ENCODE data around the gene HIVEP3. TPM values are rescaled to one million over a fixed set of nuclear protein-coding genes. Genes with fewer than 3 reads are reported as not detected.

HIVEP3 gene
- polyA plus RNA-seq, 1 donor (not counting 4 experiments of a cell fraction or from before 2014, with no cell fraction given), result 1.1 TPM

DNA sequence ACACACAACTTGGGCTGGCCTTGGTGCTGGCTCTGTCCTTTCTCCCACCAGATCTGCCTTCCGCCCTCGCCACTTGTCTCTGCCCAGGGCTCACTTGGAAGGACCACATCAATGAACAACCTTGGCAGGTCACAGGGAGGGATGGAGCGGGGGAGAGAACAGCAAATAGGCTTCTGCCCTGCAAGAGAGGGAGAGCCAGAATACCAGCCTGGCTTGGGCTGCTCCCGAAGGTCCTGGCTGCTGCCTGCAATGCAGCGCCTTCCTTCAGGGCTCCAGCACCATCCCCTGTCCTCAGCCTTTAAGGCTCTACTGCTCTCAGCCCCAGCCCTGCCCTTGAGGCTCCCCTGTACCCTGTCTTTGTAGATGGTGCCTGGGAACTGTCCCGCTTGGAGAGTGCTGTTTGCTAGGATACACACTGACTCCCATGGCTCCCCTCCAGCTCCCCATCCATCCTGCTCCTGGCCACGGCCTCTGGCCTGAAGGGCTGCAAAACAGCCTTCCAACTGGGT is 43.8 kb downstream of the HIVEP3 start:
- DNase-seq (ENCODE audit: low read depth, low spot score) (no peak), FAIRE-seq (no peak)
- Histone ChIP-seq H3K79me2 (ENCODE audit: control insufficient read depth, insufficient read depth, low read length) (no peaks in the 10 kb centered on the region), H3K9me3 (ENCODE audit: control insufficient read depth, low read depth, low read length) (no peaks in the 10 kb centered on the region), H3K4me2 (ENCODE audit: control insufficient read depth, extremely low read depth, insufficient read depth, low read depth, low read length) (no peak overlapping the region), H3K4me1 (ENCODE audit: control insufficient read depth, extremely low read depth, insufficient read depth, low read length) (peaks cover 11% of the 10 kb centered on the region), H2AFZ (ENCODE audit: control insufficient read depth, low read length) (no peak overlapping the region), H4K20me1 (ENCODE audit: control insufficient read depth, extremely low read depth, insufficient read depth, low read length) (no peaks in the 10 kb centered on the region), H3K27ac (ENCODE audit: control insufficient read depth, insufficient read depth, low read length) (no peak overlapping the region), H3K4me3 (ENCODE audit: control insufficient read depth in 2 of 3, extremely low read depth in 1 of 3, insufficient read depth in 2 of 3, low read depth in 1 of 3, low read length in 3 of 3) (no peak overlapping the region), H3K36me3 (ENCODE audit: control insufficient read depth in 2 of 2, extremely low read depth in 1 of 2, insufficient read depth in 2 of 2, low read length in 2 of 2) (no peaks in the 10 kb centered on the region), H3K9ac (ENCODE audit: control insufficient read depth, extremely low read depth, insufficient read depth, low read length) (no peak overlapping the region), H3K27me3 (ENCODE audit: control insufficient read depth, extremely low read depth, insufficient read depth, low read length) (no peaks in the 10 kb centered on the region), H3K9me1 (ENCODE audit: control insufficient read depth, extremely low read depth, insufficient read depth, low read length) (no peaks in the 10 kb centered on the region)
- TF ChIP-seq, protein P1, sequence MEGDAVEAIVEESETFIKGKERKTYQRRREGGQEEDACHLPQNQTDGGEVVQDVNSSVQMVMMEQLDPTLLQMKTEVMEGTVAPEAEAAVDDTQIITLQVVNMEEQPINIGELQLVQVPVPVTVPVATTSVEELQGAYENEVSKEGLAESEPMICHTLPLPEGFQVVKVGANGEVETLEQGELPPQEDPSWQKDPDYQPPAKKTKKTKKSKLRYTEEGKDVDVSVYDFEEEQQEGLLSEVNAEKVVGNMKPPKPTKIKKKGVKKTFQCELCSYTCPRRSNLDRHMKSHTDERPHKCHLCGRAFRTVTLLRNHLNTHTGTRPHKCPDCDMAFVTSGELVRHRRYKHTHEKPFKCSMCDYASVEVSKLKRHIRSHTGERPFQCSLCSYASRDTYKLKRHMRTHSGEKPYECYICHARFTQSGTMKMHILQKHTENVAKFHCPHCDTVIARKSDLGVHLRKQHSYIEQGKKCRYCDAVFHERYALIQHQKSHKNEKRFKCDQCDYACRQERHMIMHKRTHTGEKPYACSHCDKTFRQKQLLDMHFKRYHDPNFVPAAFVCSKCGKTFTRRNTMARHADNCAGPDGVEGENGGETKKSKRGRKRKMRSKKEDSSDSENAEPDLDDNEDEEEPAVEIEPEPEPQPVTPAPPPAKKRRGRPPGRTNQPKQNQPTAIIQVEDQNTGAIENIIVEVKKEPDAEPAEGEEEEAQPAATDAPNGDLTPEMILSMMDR (optimal IDR thresholded peaks at IDR 0.05 in 1 of 3, IDR thresholded peaks at IDR 0.05 in 1 of 3, conservative IDR thresholded peaks at IDR 0.05 in 1 of 3; ENCODE audit: extremely low read depth in 1 of 3, insufficient read depth in 2 of 3, low read length in 3 of 3), result no peak
- no peak for TF ChIP-seq EZH2 (IDR thresholded peaks at IDR 0.05; ENCODE audit: low read length)
- dilution Hi-C loops (cut with MboI; ENCODE audit: extremely low pct_ligation_motif_present, low sequenced_read_pairs), result no loop called here

DNA sequence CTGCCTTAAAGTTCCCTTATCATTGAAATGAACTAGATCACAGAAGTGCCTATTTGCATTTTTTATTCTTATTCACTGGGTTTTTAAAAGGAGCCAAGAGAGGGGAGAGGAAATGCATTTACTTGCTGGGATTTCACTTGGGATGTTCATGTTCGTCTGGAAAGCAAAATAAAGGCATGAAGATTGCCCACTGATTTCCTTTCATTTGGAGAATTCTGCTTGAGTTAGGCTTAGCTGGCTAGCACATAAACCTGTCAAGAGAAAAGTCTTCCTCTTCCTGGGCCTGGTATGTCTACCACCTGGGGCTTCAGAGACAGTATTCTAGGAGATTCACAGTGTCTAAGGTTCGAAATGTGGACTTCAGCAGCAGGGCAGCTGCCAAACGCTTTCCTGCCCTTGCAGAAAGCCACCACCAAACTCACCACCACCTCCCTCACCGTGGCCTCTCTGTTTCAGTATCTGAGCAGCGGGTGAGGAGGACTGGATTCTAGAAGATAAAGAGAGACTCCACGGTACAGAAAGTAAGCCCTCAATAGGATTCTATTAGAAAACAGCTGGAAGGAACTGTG is 44.5 kb downstream of the HIVEP3 start:
- TF ChIP-seq EZH2 (IDR thresholded peaks at IDR 0.05; ENCODE audit: low read length), result no peak
- TF ChIP-seq, protein P1 (optimal IDR thresholded peaks at IDR 0.05 in 1 of 3, IDR thresholded peaks at IDR 0.05 in 1 of 3, conservative IDR thresholded peaks at IDR 0.05 in 1 of 3; ENCODE audit: extremely low read depth in 1 of 3, insufficient read depth in 2 of 3, low read length in 3 of 3), result no peak
- Histone ChIP-seq H3K9me1 (ENCODE audit: control insufficient read depth, extremely low read depth, insufficient read depth, low read length) (no peaks in the 10 kb centered on the region), H2AFZ (ENCODE audit: control insufficient read depth, low read length) (no peak overlapping the region), H4K20me1 (ENCODE audit: control insufficient read depth, extremely low read depth, insufficient read depth, low read length) (no peaks in the 10 kb centered on the region), H3K79me2 (ENCODE audit: control insufficient read depth, insufficient read depth, low read length) (no peaks in the 10 kb centered on the region), H3K4me3 (ENCODE audit: control insufficient read depth in 2 of 3, extremely low read depth in 1 of 3, insufficient read depth in 2 of 3, low read depth in 1 of 3, low read length in 3 of 3) (no peak overlapping the region), H3K9me3 (ENCODE audit: control insufficient read depth, low read depth, low read length) (no peaks in the 10 kb centered on the region), H3K36me3 (ENCODE audit: control insufficient read depth in 2 of 2, extremely low read depth in 1 of 2, insufficient read depth in 2 of 2, low read length in 2 of 2) (no peaks in the 10 kb centered on the region), H3K9ac (ENCODE audit: control insufficient read depth, extremely low read depth, insufficient read depth, low read length) (no peak overlapping the region), H3K27me3 (ENCODE audit: control insufficient read depth, extremely low read depth, insufficient read depth, low read length) (no peaks in the 10 kb centered on the region), H3K4me2 (ENCODE audit: control insufficient read depth, extremely low read depth, insufficient read depth, low read depth, low read length) (no peak overlapping the region), H3K27ac (ENCODE audit: control insufficient read depth, insufficient read depth, low read length) (no peak overlapping the region), H3K4me1 (ENCODE audit: control insufficient read depth, extremely low read depth, insufficient read depth, low read length) (peaks cover 13% of the 10 kb centered on the region)
- no peak for DNase-seq (ENCODE audit: low read depth, low spot score)
- dilution Hi-C loops (cut with MboI; ENCODE audit: extremely low pct_ligation_motif_present, low sequenced_read_pairs), result no loop called here
- no peak for FAIRE-seq

Measured in keratinocyte (primary cell).